Fibroblast of skin of left quadriceps (primary cell): Measurements from ENCODE around the gene CTNNA1.
A peak's percentile ranks its signal among the peaks of the same experiment; 100 is the strongest.

Experiments used
- DNase-seq, 2 experiments: peaks; one replicate each; pipeline ENCODE4 v3.0.0-alpha.2; 2013; ENCODE audit warnings: low read depth in 2 of 2

The CTNNA1 gene

DNA sequence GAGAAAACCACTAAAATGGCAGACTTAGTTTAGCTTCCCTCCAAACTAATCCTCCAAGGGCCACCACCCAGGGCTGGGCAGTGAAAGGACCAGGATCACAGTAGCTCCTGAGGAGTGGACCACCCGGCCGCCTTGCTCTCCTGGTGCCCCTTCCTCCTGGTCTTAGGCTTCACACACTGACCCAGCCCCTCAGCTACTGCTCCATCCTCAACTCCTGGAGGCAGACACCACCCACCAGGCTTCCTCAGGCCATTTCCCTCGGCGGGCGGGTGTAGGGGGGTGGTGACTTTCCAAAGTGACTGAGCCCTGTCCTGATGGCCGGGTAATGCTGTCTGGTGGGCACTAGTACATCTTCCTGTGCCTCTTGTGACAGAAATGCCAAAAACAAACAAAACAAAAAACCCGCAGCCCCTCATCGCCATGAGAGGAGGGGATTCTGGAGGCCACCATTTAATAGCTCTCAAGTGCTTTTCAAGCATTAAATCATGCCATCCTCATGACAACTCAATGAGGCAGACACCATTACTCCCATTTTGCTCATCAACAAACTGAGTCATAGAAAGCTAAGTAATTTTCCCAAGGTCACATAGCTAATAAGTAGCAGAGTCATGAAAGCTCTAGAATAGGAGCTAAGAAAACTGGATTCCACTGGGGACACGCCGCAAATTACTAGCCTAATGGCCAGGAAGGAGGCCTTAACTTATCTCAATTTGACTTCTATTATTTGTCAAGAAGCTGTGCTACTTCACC lies 213.2 kb downstream of the CTNNA1 start:
- DNase-seq: no peak

DNA sequence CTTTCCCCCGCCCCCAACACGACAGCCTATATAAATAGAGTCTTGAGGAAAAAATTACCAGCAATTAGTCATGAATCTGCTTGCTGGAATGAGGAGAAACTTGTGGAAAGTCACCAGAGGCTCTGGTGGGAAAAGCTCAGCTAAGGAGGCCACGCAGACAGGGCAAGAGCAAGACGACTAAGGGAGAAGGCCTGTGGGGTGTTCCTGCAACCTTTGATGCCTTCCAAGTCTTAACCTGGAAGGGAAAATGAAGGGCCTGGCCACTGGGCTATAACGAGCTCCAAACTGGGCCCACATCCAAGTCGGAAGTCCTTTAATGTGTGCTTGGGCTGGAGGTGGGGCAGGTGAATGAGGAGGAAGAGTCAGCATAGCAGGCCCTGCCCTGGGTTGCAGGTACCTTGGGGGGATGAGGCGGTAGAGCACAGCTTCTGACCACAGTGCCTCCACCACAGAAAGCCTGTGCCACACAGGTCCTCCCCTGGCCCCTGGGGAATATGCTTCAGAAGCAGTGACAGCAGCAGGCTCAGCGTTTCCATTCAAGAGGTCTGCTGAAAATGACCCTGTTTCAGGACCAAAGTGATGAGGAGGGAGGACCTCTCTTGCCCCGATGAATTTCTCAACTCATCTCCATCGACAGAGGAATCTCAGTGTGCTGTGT lies 214.7 kb downstream of the CTNNA1 start:
- DNase-seq: no peak

DNA sequence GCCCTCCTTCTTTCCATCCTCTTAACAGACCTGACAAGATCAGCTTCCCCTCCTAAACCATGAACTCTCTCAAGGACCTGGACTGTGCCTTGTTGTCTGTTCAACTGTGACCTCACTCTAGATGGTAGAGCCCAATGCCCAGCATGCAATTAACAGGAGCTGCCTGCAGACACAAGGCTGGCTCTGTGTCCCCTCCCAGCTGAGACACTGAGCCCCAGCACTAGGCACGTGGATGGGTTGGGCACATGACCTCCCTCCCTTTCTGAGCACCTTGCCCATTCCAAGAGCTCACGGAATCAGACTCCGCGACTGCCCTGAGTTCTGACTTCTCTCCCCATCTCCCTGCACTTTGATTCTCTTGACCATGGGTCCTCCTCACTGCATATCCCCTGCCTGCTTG lies 215.4 kb downstream of the CTNNA1 start:
- DNase-seq: no peak

DNA sequence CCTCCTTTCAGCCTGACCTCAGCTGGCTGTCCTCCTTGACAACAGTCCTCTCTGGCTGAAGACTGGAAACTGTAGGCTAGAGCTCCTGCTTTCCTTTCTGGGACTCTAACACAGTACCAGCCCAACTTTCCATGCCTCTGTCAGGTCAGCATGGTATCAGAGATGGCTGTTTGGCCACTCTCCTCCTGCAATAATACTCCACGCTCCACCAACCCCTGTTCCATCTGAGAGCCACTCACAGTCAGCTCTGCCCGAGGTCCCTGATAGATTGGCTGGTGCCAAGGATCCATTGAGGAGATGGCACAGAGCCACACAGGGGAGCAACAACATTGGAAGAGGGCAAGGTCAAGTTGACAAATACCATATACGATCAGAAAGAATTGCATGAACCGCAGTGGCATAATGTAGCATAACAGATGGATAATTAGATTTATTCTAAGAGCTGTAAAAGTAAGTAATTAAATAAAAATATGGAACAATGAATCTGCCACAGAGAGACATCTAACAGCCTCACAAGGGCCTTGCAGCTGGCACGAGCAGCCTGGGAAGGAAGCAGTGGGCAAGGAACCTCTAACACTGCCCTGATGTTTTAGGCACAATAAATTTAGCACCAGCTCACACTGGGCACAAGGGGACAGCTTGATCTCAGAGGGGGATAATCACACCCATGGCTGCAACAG lies 216.2 kb downstream of the CTNNA1 start:
- no peak for DNase-seq

DNA sequence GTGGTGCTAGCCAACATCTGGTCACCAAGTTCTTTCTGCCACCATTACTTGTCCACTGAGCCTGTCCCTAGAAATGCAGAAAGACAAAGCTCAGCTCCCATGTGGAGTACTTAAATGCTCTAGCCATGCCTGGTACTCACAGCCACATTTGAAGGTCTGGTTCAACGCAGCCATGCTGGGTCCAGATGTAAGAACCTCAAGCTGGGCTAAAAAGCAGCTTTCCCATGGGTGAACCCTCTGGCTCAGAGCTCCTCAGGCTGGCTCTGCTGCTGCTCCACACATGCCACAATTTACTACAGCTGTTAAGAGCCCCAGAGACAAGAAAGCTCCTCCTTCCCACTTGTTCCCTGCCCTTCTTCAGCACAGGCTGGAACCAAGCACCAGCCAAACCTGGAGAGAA lies 219.0 kb downstream of the CTNNA1 start:
- no peak for DNase-seq

DNA sequence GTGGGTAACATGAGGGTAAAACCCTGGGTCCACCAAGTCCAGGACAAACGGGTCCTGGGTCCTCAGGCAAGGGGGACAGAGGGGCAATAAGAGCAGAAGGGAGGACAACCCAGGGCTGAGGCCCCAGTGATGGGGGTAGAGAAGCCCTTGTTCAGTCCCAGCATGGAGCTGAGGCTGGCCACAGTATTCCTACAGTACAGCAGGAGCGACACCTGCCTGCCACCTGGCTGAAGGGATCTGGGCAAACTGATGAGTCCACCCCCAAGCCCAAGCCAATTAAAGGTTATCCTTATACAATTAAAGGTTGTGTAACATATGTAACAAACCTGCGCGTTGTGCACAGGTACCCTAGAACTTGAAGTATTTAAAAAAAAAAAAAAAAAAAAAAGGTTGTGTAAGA lies 219.6 kb downstream of the CTNNA1 start:
- DNase-seq: no peak

DNA sequence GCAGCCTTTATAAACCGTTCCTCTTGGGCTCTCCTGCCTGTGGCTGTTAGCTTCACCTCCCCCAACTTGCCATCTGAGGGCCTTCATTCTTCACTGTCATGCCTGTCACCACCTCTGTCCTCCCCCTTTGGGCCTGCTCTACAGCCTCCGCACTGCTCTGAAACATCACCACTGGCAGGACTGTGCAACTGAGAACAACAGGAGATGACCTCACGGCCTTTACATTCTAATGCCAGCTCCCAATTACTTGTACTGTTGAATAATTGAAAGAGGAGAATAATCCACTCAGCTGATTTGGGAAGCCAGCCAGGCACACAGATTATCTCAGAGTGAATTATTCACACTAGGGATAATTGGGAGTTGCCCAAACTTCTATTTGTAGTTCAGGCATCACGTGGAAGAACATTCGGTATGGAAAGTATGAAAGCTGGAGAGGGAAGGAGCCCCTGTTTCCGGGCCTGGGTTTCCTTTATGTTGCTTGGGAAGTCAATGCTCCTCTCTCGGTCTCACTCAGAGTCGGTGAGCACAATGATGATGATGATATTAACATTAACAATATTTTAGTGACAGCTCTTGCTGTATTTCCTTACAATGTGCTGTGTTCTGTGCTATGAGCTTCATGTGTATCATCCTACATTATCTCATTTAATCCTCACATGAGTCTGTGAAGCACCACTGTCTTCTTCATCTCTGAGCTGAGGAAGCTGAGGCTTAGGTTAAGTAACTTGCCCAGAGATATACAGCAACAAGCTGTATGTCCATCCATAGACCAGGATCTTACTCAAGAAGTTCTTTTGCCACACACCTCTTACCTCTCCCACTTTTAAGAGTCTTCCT lies 221.2 kb downstream of the CTNNA1 start:
- DNase-seq: peak; percentile 42

DNA sequence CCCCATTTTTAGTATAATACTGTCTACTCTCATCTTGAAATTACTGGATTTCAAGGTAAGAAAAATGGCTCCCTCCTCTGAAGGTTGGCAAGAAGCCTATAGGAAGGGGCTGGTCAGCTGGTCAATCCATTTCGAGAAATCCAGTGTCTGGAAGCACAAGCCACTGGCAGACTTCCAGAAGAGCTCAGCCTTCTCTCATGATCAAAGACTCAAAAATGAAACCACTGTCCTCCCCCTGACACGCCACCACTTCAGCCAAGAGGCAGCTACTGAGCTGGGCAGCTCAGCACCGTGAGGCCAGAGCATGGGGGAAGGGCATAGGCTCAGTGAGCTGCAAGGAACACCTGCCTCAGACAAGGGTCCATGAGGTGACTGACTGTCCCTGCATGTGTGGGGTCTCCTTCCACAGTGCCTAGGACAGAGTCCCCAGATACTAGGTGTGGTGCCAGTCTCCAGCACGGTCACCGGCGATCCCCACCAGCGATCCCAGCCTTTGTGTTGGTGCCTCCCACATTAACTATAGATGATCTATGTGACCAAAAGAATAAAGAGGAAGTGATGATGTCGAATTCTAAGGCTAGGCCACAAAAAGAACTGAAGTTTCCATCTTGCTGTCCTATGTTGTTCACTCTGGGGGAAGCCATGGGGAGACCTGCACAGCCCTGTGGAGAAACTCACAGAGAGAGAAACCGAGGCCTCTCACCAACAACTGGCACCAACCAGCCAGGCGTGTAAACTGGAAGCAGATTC lies 222.0 kb downstream of the CTNNA1 start:
- no peak for DNase-seq

DNA sequence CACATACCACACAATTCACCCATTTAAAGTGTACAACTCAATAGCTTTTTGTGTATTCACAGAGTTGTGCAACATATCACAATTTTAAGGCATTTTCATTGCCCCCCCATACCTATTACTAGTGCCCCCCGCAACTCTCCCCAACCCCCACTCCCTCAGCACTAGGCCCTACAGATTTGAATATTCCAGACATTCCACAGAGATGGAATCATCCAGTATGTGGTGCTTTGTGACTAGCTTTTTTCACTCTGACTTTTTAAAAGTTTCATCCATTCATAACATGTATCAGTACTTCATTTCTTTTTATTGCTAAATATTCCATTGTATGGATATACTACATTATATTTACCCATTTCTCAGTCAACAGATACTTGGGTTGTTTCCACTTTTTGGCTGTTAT lies 224.9 kb downstream of the CTNNA1 start:
- no peak for DNase-seq

DNA sequence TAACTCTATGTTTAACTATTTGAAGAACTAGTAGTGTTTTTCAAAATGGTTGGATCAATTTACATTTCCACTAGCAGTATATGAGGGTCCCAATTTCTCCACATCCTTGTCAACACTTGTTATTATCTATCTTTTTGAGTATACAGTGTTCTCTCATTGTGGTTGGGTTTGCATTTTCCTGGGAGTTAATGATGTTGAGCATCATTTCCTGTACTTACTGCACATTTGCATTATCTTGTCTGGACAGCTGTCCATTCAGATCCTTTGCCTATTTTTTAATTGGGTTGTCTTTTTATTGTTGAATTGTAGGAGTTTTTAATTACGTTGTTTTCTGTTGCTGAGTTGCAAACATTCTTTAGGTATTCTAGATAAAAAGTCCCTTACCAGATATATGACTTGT lies 225.4 kb downstream of the CTNNA1 start:
- no peak for DNase-seq

DNA sequence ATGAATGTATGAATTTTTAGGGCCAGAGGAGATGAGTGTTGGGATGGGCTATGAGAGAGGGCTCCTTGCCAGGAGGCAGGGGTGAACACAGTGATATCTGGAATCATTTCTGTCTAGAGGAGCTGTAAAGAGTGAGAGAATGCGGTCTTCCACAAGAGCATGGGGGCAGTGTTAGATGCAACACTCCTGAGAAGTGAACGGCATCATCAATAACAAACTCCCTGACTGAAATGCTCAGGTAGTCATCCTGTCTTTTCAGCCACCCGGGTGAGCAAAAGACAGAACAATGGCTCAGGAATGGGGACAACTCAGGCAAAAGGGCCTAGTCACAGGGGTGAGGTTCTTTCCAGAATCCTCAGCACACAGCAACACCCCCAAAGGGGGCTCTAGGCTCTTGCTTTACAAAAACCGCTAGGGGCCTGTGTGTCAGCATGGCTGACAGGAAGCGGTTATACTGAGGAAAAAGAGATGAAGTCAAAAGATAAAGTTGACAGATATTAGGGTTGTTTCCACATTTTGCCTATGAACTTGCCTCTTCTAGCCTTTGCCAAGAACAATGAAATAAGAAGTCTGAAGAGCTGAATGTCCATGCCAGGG lies 226.6 kb downstream of the CTNNA1 start:
- DNase-seq: no peak

DNA sequence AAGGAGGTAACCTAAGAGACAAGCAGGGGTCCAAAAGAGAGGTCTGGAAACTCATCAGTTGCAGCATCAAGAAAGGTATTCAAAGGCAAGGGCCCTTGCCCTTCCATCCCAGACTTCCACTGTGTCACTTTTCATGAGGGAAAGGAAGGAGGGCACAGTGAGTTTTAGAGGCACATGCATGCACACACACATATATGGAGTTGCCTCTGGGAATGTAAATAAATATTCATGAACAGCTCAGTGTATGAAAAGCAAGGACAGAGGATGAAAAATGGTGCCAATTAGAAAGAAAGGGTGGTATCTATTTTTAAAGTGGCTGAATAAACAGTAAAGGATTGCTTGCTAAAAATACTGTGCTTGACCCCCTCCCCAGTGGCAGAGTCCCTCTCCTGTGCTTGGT lies 227.2 kb downstream of the CTNNA1 start:
- DNase-seq: no peak

DNA sequence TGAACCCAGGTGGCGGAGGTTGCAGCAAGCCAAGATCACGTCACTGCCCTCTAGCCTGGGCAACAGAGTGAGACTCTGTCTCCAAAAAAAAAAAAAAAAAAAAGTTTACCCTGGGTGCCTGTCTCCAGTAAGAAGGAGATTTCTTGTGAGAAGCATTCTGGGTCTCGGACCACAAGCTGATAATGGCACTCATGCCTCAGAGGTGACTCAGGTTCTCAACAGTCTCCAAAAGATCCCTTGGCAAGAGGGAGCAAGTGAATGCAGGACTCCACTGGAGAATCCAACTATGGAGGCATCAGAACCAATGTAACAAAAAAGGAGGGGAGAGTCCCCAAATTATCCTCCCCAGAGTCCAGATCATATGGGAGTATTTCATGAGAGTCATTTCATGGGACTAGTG lies 227.9 kb downstream of the CTNNA1 start:
- no peak for DNase-seq

DNA sequence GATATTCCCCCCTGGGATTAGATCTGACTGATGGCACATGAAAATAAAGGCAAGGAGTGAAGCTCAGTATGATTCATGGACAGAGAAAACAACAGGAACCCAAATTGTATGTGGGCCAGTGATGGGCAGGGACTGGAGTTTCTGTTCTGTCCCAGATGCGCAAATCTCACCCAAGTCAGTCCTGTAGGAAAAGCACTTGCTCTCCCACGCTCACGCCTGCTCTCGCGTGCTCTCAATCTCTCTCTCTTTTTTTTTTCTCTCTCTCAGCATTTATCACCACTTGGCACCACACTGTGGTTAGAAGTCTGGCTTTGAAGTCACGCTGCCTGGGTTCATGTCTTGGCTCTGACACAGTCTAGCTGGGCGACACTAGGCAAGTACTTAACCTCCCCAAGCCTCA lies 228.4 kb downstream of the CTNNA1 start:
- DNase-seq: no peak

DNA sequence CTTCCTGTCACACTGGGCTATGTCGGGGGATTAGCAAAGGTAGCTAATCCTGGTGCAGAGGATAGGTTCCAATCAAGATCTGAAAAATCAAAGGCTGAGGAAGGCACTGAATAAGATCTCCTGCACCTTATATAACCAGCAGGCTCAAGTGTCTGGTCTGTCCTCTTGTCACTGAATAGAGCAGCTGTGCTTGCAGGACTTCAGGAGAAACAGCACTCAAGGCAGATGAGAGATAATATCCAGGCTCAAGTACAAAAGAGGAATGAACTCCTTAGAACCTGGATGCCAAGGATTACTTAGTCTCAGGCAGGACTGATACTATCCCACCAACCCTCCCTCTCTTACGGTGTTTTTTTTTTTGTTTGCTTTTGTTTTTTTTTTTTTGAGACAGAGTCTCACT lies 230.8 kb downstream of the CTNNA1 start:
- DNase-seq: no peak
